GM12878 (cell line): ENCODE measurements around the gene ARL15. TPM values are rescaled to one million over a fixed set of nuclear protein-coding genes. Genes with fewer than 3 reads are reported as not detected.

Experiments used
- ATAC-seq: fragments of 200-7000 bp; cut with Tn5 transposase; 3 replicates; pipeline ENCODE4 v1.9.1; 2020; ENCODE audit warnings: mild to moderate bottlenecking, moderate library complexity
- BruUV-seq: library from RNA; stranded (reverse); fragments of 400-500 nt; replicated peaks from 2 replicates; lab custom pipeline; 2021; lab: Mats Ljungman, UMichigan
- CTCF ChIA-PET: fragments of 300-600 bp; sonication (Branson Sonifier 250); formaldehyde crosslinking; extraction: SDS; loops from one replicate; lab custom pipeline; 2021; ENCODE audit warnings: inconsistent platforms; lab: Yijun Ruan, JAX
- POLR2A ChIA-PET: fragments of 350-600 bp; formaldehyde crosslinking; extraction: SDS; loops from one replicate; lab custom pipeline; 2021; ENCODE audit warnings: inconsistent platforms; lab: Charles Lee
- RAD21 ChIA-PET: fragments of 300-600 bp; sonication (Branson Sonifier 250); formaldehyde crosslinking; loops from one replicate; lab custom pipeline; 2023; ENCODE audit warnings: antibody characterized with exemption; ENCODE audit not compliant: unreplicated experiment; lab: Charles Lee
- SMC1A ChIA-PET: fragments of 300-600 bp; sonication (Branson Sonifier 250); formaldehyde crosslinking; loops from one replicate; lab custom pipeline; 2023; ENCODE audit not compliant: unreplicated experiment, uncharacterized antibody; lab: Charles Lee
- DNase-seq: peaks from one replicate; pipeline ENCODE4 v3.0.0-alpha.2; 2011; ENCODE audit warnings: low read depth, low spot score
- FAIRE-seq: peaks from 3 replicates; lab custom pipeline; 2011; peaks lifted over from hg19 to GRCh38; lab: Jason Lieb, UNC
- H2AFZ ChIP-seq: 2 replicates; pipeline ENCODE4 v1.6.0; 2011; ENCODE audit warnings: low read depth, low read length, control low read depth; ENCODE audit not compliant: control insufficient read depth
- H3K27ac ChIP-seq: 2 replicates; pipeline ENCODE4 v1.5.1; 2011; ENCODE audit warnings: control low read depth; ENCODE audit not compliant: control insufficient read depth, insufficient read depth
- H3K27me3 ChIP-seq, 2 experiments: replicated peaks in 1 of 2; 2 replicates each; pipeline versions ENCODE4 v1.6.0 to v1.6.1; 2011; ENCODE audit warnings: low read length in 1 of 2; ENCODE audit not compliant: control insufficient read depth in 2 of 2, insufficient read depth in 2 of 2
- H3K36me3 ChIP-seq, 2 experiments: 2 replicates each; pipeline ENCODE4 v1.5.1; 2011; ENCODE audit warnings: low read length in 1 of 2; ENCODE audit not compliant: control insufficient read depth in 2 of 2, insufficient read depth in 2 of 2
- H3K4me1 ChIP-seq: 2 replicates; pipeline ENCODE4 v1.6.1; 2011; ENCODE audit warnings: mild to moderate bottlenecking, low read length, moderate library complexity, mixed read lengths; ENCODE audit not compliant: control insufficient read depth, insufficient read depth
- H3K4me2 ChIP-seq: 2 replicates; pipeline ENCODE4 v1.6.0; 2011; ENCODE audit warnings: control low read depth; ENCODE audit not compliant: control insufficient read depth, insufficient read depth
- H3K4me3 ChIP-seq: fragments of 200-600 bp; sonication (generic); 2 replicates; pipeline ENCODE4 v1.5.1; 2016
- H3K79me2 ChIP-seq: 2 replicates; pipeline ENCODE4 v1.6.0; 2011; ENCODE audit warnings: low read length; ENCODE audit not compliant: control insufficient read depth, insufficient read depth
- H3K9ac ChIP-seq: 2 replicates; pipeline ENCODE4 v1.8.0; 2011; ENCODE audit warnings: low read length, control low read depth, mixed read lengths; ENCODE audit not compliant: control insufficient read depth, insufficient read depth
- H3K9me3 ChIP-seq: replicated peaks from 3 replicates; pipeline ENCODE4 v1.5.1; 2011; ENCODE audit warnings: mild to moderate bottlenecking, low read length; ENCODE audit not compliant: control insufficient read depth, insufficient read depth
- H4K20me1 ChIP-seq: 2 replicates; pipeline ENCODE4 v1.6.0; 2011; ENCODE audit not compliant: control insufficient read depth, insufficient read depth
- SKIL ChIP-seq: fragments of 450-650 bp; IDR thresholded peaks from 2 replicates; pipeline ENCODE4 v1.6.1; 2017; ENCODE audit warnings: mild to moderate bottlenecking, low read depth, inconsistent platforms; ENCODE audit not compliant: poor library complexity, severe bottlenecking
- SPI1 ChIP-seq: IDR thresholded peaks from 2 replicates; pipeline ENCODE4 v1.6.1; 2011; ENCODE audit warnings: low read depth, mild to moderate bottlenecking, low read length, moderate library complexity, borderline replicate concordance; ENCODE audit not compliant: insufficient read depth
- SUPT20H ChIP-seq: IDR thresholded peaks from 2 replicates; pipeline ENCODE4 v1.6.1; 2011; ENCODE audit warnings: low read depth, mild to moderate bottlenecking, low read length, moderate library complexity, borderline replicate concordance; ENCODE audit not compliant: control insufficient read depth
- WGBS: methylation state at CpG from one replicate; pipeline ENCODE4 v1.1.6; 2016; ENCODE audit warnings: low lambda C conversion rate; ENCODE audit not compliant: insufficient replicate concordance, insufficient coverage; ENCODE audit errors: missing lambda C conversion rate; 5-methylcytosine and 5-hydroxymethylcytosine counted together
- in situ Hi-C: fragments of 300-500 bp; cut with MboI; formaldehyde crosslinking; loops from 9 replicates; pipeline ENCODE4 v1.14.3; 2018; ENCODE audit warnings: mixed read lengths
- intact Hi-C: fragments of 100-400 bp; cut with micrococcal nuclease; formaldehyde crosslinking; loops from one replicate; pipeline ENCODE4 v1.14.2; 2022; ENCODE audit not compliant: unreplicated experiment
- polyA plus RNA-seq, 11 experiments: library from polyadenylated mRNA; depleted of rRNA in 4 of 11; unstranded in 6 of 11; stranded (reverse) in 5 of 11; fragments of >200 nt; fragmentation: Nextera tagmentation in 4 of 11; fragmentation: Illumina TruSeq in 1 of 11; extraction: Ambion mirVana in 4 of 11; extraction: Trizol in 1 of 11; gene quantifications; 1 replicate in 1 of 11; 2 replicates in 10 of 11; pipeline versions ENCODE4 v1.2.1 to v1.2.3, GENCODE V29; 2011 to 2016; ENCODE audit warnings: inconsistent platforms in 2 of 11, missing spikeins in 2 of 11, low read depth in 1 of 11
- total RNA-seq, 4 experiments: library from RNA; depleted of rRNA in 3 of 4; stranded (reverse); fragments of >200 nt in 3 of 4; fragmentation: Illumina TruSeq in 1 of 4; extraction: Trizol in 1 of 4; gene quantifications; 2 replicates each; pipeline versions ENCODE4 v1.2.1 to v1.2.3, GENCODE V29; 2013 to 2021

ARL15 gene
- total and polyA plus RNA-seq, 10 of the 15 experiments (the other 5 are each of a cell fraction or from before 2014, with no cell fraction given) = 3.6 to 11.0 (median 7.7) TPM

- peaks cover 3% of the 10 kb centered on the region for H4K20me1 ChIP-seq
- CTCF ChIA-PET = interaction anchor here (1.0 to 1.8 kb wide), 4 partner anchors 13 to 755 kb away, joined by 3 to 5 read pairs (median 3); no protein-coding TSS in a partner anchor
- H3K4me3 ChIP-seq = no peak overlapping the region
- no peak overlapping the region for H3K4me2 ChIP-seq
- peak; percentile 39; the same call in 1 of the 2 replicates for TF ChIP-seq SPI1
- TF ChIP-seq SKIL = no peak
- no peak for TF ChIP-seq SUPT20H
- no peak for FAIRE-seq
- ATAC-seq = peak; percentile 34; the same call in 2 of the 3 replicates
- POLR2A ChIA-PET = no interaction called here
- H3K9ac ChIP-seq = no peak overlapping the region
- RAD21 ChIA-PET = interaction anchor here (0.5 to 1.3 kb wide), 2 partner anchors 202 to 258 kb away, joined by 3 read pairs; no protein-coding TSS in a partner anchor
- no peak overlapping the region for H3K27ac ChIP-seq
- no peaks in the 10 kb centered on the region for H3K27me3 ChIP-seq
- BruUV-seq = no TSS peak
- in situ Hi-C loops (loop anchor here (10.0 kb wide), 1 partner anchor 966 kb away; no protein-coding TSS in a partner anchor), intact Hi-C loops (loop anchor here (5.0 kb wide), 1 partner anchor 969 kb away; no protein-coding TSS in a partner anchor)
- H2AFZ ChIP-seq = no peak overlapping the region
- SMC1A ChIA-PET = interaction anchor here (0.7 to 1.2 kb wide), 2 partner anchors 21 to 753 kb away, joined by 3 read pairs; no protein-coding TSS in a partner anchor
- no peaks in the 10 kb centered on the region for H3K79me2 ChIP-seq
- no peaks in the 10 kb centered on the region for H3K36me3 ChIP-seq
- H3K4me1 ChIP-seq = no peaks in the 10 kb centered on the region
- no peaks in the 10 kb centered on the region for H3K9me3 ChIP-seq
- WGBS = 41% methylated on average over 3 of the region's 3 CpGs
- DNase-seq = no peak
These were observed 79.3 kb downstream of the ARL15 start for GRCh38 chr5:54230936-54231685.
